Measurements from ENCODE around the gene CDK17. TPM values are rescaled to one million over a fixed set of nuclear protein-coding genes. Genes with fewer than 3 reads are reported as not detected.

The CDK17 gene
- total and polyA plus RNA-seq, 2 of the 8 experiments (the other 6 are each of a cell fraction or from before 2014, with no cell fraction given) = 5.8 to 20.0 TPM

DNA sequence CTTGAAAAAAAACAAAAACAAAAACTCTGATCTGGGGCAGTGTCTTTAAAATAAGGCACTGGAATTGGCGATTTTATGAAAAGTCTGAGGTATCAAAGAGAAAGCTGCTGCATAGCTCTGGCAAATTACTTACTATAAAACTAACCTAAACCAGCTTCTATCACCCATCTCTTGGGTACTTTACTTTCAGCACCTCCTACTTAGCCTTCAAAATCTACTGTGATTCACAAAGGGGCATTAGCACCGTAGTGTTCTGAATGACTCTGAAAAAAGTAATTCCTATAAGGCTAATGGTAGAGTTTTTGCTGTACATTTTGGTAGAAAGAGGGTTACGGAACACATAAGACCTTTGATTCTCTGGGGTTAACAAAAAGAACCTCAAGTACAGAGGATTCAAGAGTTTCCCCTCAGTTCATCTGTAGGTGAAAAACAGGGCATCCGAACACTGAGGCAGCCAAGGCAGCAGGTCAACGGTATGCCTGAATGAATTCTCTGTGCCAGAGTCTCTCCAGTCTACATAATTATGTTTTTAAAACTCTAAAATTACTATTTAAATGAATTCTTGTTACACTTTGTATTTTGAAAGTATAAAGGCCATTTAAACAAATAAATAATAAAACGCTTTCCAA, 104.6 kb downstream of the CDK17 start (continued):
- TF ChIP-seq CHD7 (IDR thresholded peaks at IDR 0.05; ENCODE audit: insufficient replicate concordance, low read length) = no peak
- TF ChIP-seq CTBP2 (IDR thresholded peaks at IDR 0.05; ENCODE audit: borderline replicate concordance, insufficient read depth, insufficient read length, low read length) = no peak
- TF ChIP-seq KDM5A (IDR thresholded peaks at IDR 0.05; ENCODE audit: low read length) = no peak
- TF ChIP-seq EP300 (IDR thresholded peaks at IDR 0.05; ENCODE audit: borderline replicate concordance in 1 of 2, low read depth in 2 of 2, low read length in 2 of 2) = no peak
- no peak for TF ChIP-seq NANOG (IDR thresholded peaks at IDR 0.05; ENCODE audit: insufficient read depth, low read depth, low read length, poor library complexity, severe bottlenecking)
- TF ChIP-seq RNF2 (IDR thresholded peaks at IDR 0.05; ENCODE audit: borderline replicate concordance, low read depth, low read length, missing control alignments, poor library complexity, severe bottlenecking) = no peak
- no peak for TF ChIP-seq JUN (IDR thresholded peaks at IDR 0.05; ENCODE audit: low read depth, low read length)
- no peak for TF ChIP-seq FOSL1 (IDR thresholded peaks at IDR 0.05; ENCODE audit: insufficient read depth, low read depth, low read length)
- no peak for TF ChIP-seq CEBPB (IDR thresholded peaks at IDR 0.05; ENCODE audit: low read depth, low read length)
- no peak for TF ChIP-seq ASH2L (IDR thresholded peaks at IDR 0.05; ENCODE audit: low read length)
